Naive thymus-derived CD4-positive, alpha-beta T cell (primary cell): ENCODE results near the gene TMEM163. TPM values are rescaled to one million over a fixed set of nuclear protein-coding genes. Genes with fewer than 3 reads are reported as not detected.

Source experiments
- ATAC-seq: fragments of 150-1000 bp; cut with Tn5 transposase; 2 replicates; pipeline ENCODE4 v1.10.0; 2021; ENCODE audit warnings: mild to moderate bottlenecking, moderate library complexity
- CTCF ChIA-PET: fragments of 350-600 bp; sonication (Branson Sonifier 250); formaldehyde crosslinking; loops from one replicate; lab custom pipeline; 2021; ENCODE audit warnings: antibody characterized with exemption; lab: Charles Lee
- POLR2A ChIA-PET: fragments of 350-600 bp; sonication (Branson Sonifier 250); formaldehyde crosslinking; loops from one replicate; lab custom pipeline; 2021; ENCODE audit warnings: antibody characterized with exemption, inconsistent platforms; lab: Charles Lee
- DNase-seq, 9 donors: peaks; one replicate each; pipeline versions ENCODE4 v3.0.0 to v3.0.0-alpha.2; 2020 to 2022; ENCODE audit warnings: mixed read lengths in 1 of 9
- H3K27ac ChIP-seq: one replicate; pipeline ENCODE4 v1.7.0; 2013; ENCODE audit warnings: mild to moderate bottlenecking, low read depth, low read length, moderate library complexity
- H3K27me3 ChIP-seq, 2 donors: one replicate each; pipeline ENCODE4 v1.7.0; 2013; ENCODE audit warnings: low read length in 2 of 2, mild to moderate bottlenecking in 2 of 2, moderate library complexity in 2 of 2; ENCODE audit not compliant: control insufficient read depth in 2 of 2, insufficient read depth in 2 of 2
- H3K36me3 ChIP-seq, 3 experiments: 1 replicate in 2 of 3; 2 replicates in 1 of 3; pipeline ENCODE4 v1.7.0; 2013; ENCODE audit warnings: low read length in 3 of 3, mild to moderate bottlenecking in 3 of 3, moderate library complexity in 1 of 3; ENCODE audit not compliant: insufficient read depth in 3 of 3, control insufficient read depth in 2 of 3
- H3K4me1 ChIP-seq, 2 donors: one replicate each; pipeline ENCODE4 v1.7.0; 2013; ENCODE audit warnings: low read length in 2 of 2, mild to moderate bottlenecking in 2 of 2, moderate library complexity in 1 of 2; ENCODE audit not compliant: control insufficient read depth in 2 of 2, insufficient read depth in 2 of 2
- H3K4me3 ChIP-seq: 2 replicates; pipeline ENCODE4 v1.7.0; 2013; ENCODE audit warnings: mild to moderate bottlenecking, low read length
- H3K9me3 ChIP-seq, 3 experiments: 1 replicate in 2 of 3; 2 replicates in 1 of 3; pipeline ENCODE4 v1.7.0; 2013; ENCODE audit warnings: low read length in 3 of 3; ENCODE audit not compliant: control insufficient read depth in 2 of 3
- H3K27ac Mint-ChIP-seq, 9 donors: one replicate each; pipeline ENCODE4 v1.8.0; 2020 to 2022; ENCODE audit warnings: mixed read lengths in 9 of 9, mild to moderate bottlenecking in 8 of 9, moderate library complexity in 5 of 9, inconsistent platforms in 2 of 9
- H3K27me3 Mint-ChIP-seq, 5 donors: one replicate each; pipeline ENCODE4 v1.8.0; 2021 to 2022; ENCODE audit warnings: mixed read lengths in 5 of 5, mild to moderate bottlenecking in 1 of 5
- H3K36me3 Mint-ChIP-seq, 5 donors: one replicate each; pipeline ENCODE4 v1.8.0; 2020 to 2022; ENCODE audit warnings: mixed read lengths in 5 of 5, mild to moderate bottlenecking in 3 of 5, inconsistent platforms in 1 of 5
- H3K4me1 Mint-ChIP-seq, 7 donors: one replicate each; pipeline ENCODE4 v1.8.0; 2020 to 2022; ENCODE audit warnings: mixed read lengths in 7 of 7, mild to moderate bottlenecking in 3 of 7, inconsistent platforms in 1 of 7
- H3K4me3 Mint-ChIP-seq, 10 donors: one replicate each; pipeline ENCODE4 v1.8.0; 2020 to 2022; ENCODE audit warnings: mild to moderate bottlenecking in 10 of 10, mixed read lengths in 10 of 10, moderate library complexity in 6 of 10, inconsistent platforms in 2 of 10
- H3K9me3 Mint-ChIP-seq, 11 donors: one replicate each; pipeline ENCODE4 v1.8.0; 2020 to 2022; ENCODE audit warnings: mixed read lengths in 11 of 11, mild to moderate bottlenecking in 4 of 11, inconsistent platforms in 1 of 11, moderate library complexity in 1 of 11
- intact Hi-C, 2 donors: fragments of 100-400 bp; cut with micrococcal nuclease; formaldehyde crosslinking; loops; one replicate each; pipeline ENCODE4 v1.15.1; 2023
- polyA plus RNA-seq, 2 donors: library from polyadenylated mRNA; unstranded; fragments of 300-500 nt; fragmentation: Illumina TruSeq; gene quantifications; one replicate each; pipeline ENCODE4 v1.2.3, GENCODE V29; 2021
- total RNA-seq, 6 experiments: library from RNA in 5 of 6; stranded (reverse) in 5 of 6; gene quantifications; 1 replicate in 5 of 6; 2 replicates in 1 of 6; pipeline ENCODE4 v1.2.3 and lab custom pipeline; 2021 to 2026

Gene TMEM163
- total and polyA plus RNA-seq, 7 experiments from 2014 or later, result 0.13 to 0.71 (median 0.21) TPM; not detected in 2

- Histone ChIP-seq H3K4me1 (peaks cover 54 to 61% of the 10 kb centered on the region in 2 donors), H3K36me3 (no peaks in the 10 kb centered on the region), H3K9me3 (no peaks in the 10 kb centered on the region), H3K27ac (peak overlapping the region; percentile 68), H3K4me3 (peak overlapping the region; percentile 43), H3K27me3 (no peaks in the 10 kb centered on the region)
- ATAC-seq (peak; percentile 86), DNase-seq (peak; percentile 32 to 95 (median 93))
- peaks cover 56 to 82% (median 69%) of the 10 kb centered on the region in 7 donors for H3K4me1 Mint-ChIP-seq
- peak overlapping the region; percentile 62 to 82 (median 70) for H3K4me3 Mint-ChIP-seq
- peaks cover 0 to 37% (median 4%) of the 10 kb centered on the region in 5 donors for H3K27me3 Mint-ChIP-seq
- ChIA-PET POLR2A (interaction anchor here (0.6 to 3.3 kb wide), 4 partner anchors 10 to 248 kb away, joined by 3 to 25 read pairs (median 10); no protein-coding TSS in a partner anchor), CTCF (interaction anchor here (0.5 to 1.5 kb wide), 2 partner anchors 10 to 39 kb away, joined by 3 to 5 read pairs; no protein-coding TSS in a partner anchor)
- H3K9me3 Mint-ChIP-seq, result peaks cover 0 to 6% (median 0%) of the 10 kb centered on the region in 11 donors
- intact Hi-C loops, result loop anchor here (1.0 to 10.0 kb wide), 12 partner anchors 9 to 1206 kb away; partner anchors contain the start of genes CCNT2 (in 2 of the 2), RAB3GAP1 (in 2 of the 2), UBXN4 (in 2 of the 2) and MCM6 (in 1 of the 2)
- H3K27ac Mint-ChIP-seq, result peak overlapping the region; percentile 74 to 96 (median 89)
- H3K36me3 Mint-ChIP-seq, result peaks cover 0 to 2% (median 0%) of the 10 kb centered on the region in 5 donors
These were observed 48.8 kb downstream of the TMEM163 start for GRCh38 chr2:134669731-134670669.

- Histone ChIP-seq H3K36me3 (no peaks in the 10 kb centered on the region), H3K27ac (no peak overlapping the region), H3K9me3 (no peaks in the 10 kb centered on the region), H3K4me3 (peak overlapping the region; percentile 4), H3K27me3 (no peaks in the 10 kb centered on the region), H3K4me1 (peaks cover 54 to 61% of the 10 kb centered on the region in 2 donors)
- peak; percentile 53 to 92 (median 88) for DNase-seq
- H3K4me3 Mint-ChIP-seq, result peak overlapping the region; percentile 62 to 82 (median 68)
- ChIA-PET CTCF (interaction anchor here (0.5 kb wide), 1 partner anchor 38 kb away, joined by 3 read pairs; no protein-coding TSS in a partner anchor), POLR2A (interaction anchor here (0.7 to 3.3 kb wide), 4 partner anchors 8 to 413 kb away, joined by 3 to 25 read pairs (median 8); no protein-coding TSS in a partner anchor)
- intact Hi-C loops, result loop anchor here (1.0 to 5.0 kb wide), 6 partner anchors 9 to 1207 kb away; partner anchors contain the start of genes MCM6 (in 1 of the 2), R3HDM1 (in 1 of the 2), RAB3GAP1 (in 1 of the 2) and ZRANB3 (in 1 of the 2)
- ATAC-seq, result peak; percentile 85
- peaks cover 60 to 87% (median 72%) of the 10 kb centered on the region in 7 donors for H3K4me1 Mint-ChIP-seq
- peaks cover 0 to 2% (median 0%) of the 10 kb centered on the region in 5 donors for H3K36me3 Mint-ChIP-seq
- H3K27me3 Mint-ChIP-seq, result peaks cover 0 to 37% (median 4%) of the 10 kb centered on the region in 5 donors
- peaks cover 0 to 6% (median 0%) of the 10 kb centered on the region in 11 donors for H3K9me3 Mint-ChIP-seq
- peak overlapping the region; percentile 74 to 96 (median 89) for H3K27ac Mint-ChIP-seq
These were observed 50.0 kb downstream of the TMEM163 start for GRCh38 chr2:134668821-134669220.

- peak overlapping the region in 8 of 10 donors; percentile 54 to 81 (median 68) for H3K4me3 Mint-ChIP-seq
- ChIA-PET CTCF (interaction anchor here (1.1 kb wide), 1 partner anchor 9 kb away, joined by 3 read pairs; no protein-coding TSS in a partner anchor), POLR2A (no interaction called here)
- intact Hi-C loops, result loop anchor here in 1 of 2 donors (5.0 kb wide), 1 partner anchor 550 kb away; no protein-coding TSS in a partner anchor
- Histone ChIP-seq H3K4me3 (no peak overlapping the region), H3K27me3 (no peaks in the 10 kb centered on the region), H3K27ac (no peak overlapping the region), H3K4me1 (peaks cover 54 to 58% of the 10 kb centered on the region in 2 donors), H3K9me3 (no peaks in the 10 kb centered on the region), H3K36me3 (no peaks in the 10 kb centered on the region)
- H3K27me3 Mint-ChIP-seq, result peaks cover 0 to 39% (median 4%) of the 10 kb centered on the region in 5 donors
- peak overlapping the region in 3 of 9 donors; percentile 63 to 96 (median 89) for H3K27ac Mint-ChIP-seq
- peaks cover 50 to 78% (median 72%) of the 10 kb centered on the region in 7 donors for H3K4me1 Mint-ChIP-seq
- ATAC-seq (no peak), DNase-seq (no peak)
- peaks cover 0 to 6% (median 0%) of the 10 kb centered on the region in 11 donors for H3K9me3 Mint-ChIP-seq
- peaks cover 0 to 2% (median 0%) of the 10 kb centered on the region in 5 donors for H3K36me3 Mint-ChIP-seq
These were observed 51.3 kb downstream of the TMEM163 start for GRCh38 chr2:134667541-134667940.

GRCh38 chr2:134667081-134667480 is 51.7 kb downstream of the TMEM163 start:
- intact Hi-C loops, result loop anchor here in 1 of 2 donors (5.0 kb wide), 1 partner anchor 550 kb away; no protein-coding TSS in a partner anchor
- Mint-ChIP-seq H3K36me3 (peaks cover 0 to 2% (median 0%) of the 10 kb centered on the region in 5 donors), H3K27me3 (peaks cover 0 to 39% (median 4%) of the 10 kb centered on the region in 5 donors), H3K9me3 (peaks cover 0 to 6% (median 0%) of the 10 kb centered on the region in 11 donors), H3K4me1 (peaks cover 50 to 76% (median 71%) of the 10 kb centered on the region in 7 donors), H3K27ac (peak overlapping the region in 4 of 9 donors; percentile 30 to 63 (median 48)), H3K4me3 (peak overlapping the region in 7 of 10 donors; percentile 18 to 81 (median 23))
- Histone ChIP-seq H3K4me3 (no peak overlapping the region), H3K36me3 (no peaks in the 10 kb centered on the region), H3K27me3 (no peaks in the 10 kb centered on the region), H3K9me3 (no peaks in the 10 kb centered on the region), H3K4me1 (peaks cover 53 to 54% of the 10 kb centered on the region in 2 donors), H3K27ac (no peak overlapping the region)
- POLR2A ChIA-PET, result no interaction called here
- ATAC-seq (no peak), DNase-seq (no peak)
- CTCF ChIA-PET, result interaction anchor here (1.1 kb wide), 1 partner anchor 9 kb away, joined by 3 read pairs; no protein-coding TSS in a partner anchor

DNA sequence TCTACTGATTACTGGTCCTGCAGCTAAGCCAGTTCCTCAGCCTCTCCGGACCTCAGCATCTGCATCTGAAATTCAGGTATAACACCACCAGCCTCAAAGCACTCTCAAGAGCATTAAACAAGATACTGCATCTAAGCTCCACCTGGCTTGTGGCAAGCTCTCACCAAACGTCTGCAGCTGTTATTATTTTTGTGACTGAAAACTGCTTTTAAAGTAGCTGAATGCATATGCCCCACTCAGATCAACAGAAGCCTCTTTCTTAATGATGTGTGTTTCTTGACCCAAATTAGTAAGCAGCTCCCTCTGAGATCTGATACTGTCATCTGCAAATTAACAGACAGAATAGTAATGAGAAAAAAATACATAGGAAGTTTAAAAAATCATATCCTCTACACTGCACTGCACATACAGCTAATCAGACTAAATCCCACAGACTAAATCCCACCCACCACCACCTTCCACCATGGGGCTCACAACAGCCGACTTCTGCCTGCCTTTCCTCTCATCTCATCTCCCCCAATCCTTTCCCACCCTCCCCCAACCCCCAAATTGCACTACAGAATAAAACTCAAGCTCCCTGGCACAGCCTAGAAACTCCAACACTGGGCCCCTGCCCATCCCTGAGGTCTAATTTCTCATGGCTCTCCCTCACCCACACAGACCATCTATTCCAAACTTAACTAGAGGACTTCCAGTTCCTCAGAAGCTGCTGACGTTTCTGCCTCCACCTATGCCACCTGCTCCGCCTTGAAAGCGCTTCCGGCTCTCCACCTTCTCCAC is 52.9 kb downstream of the TMEM163 start:
- H3K27me3 Mint-ChIP-seq, result peaks cover 0 to 45% (median 4%) of the 10 kb centered on the region in 5 donors
- POLR2A ChIA-PET, result no interaction called here
- H3K9me3 Mint-ChIP-seq, result peaks cover 0 to 6% (median 0%) of the 10 kb centered on the region in 11 donors
- H3K27ac ChIP-seq, result no peak overlapping the region
- H3K4me3 Mint-ChIP-seq, result peak overlapping the region in 1 of 10 donors; percentile 38
- CTCF ChIA-PET, result interaction anchor here (0.6 kb wide), 1 partner anchor 8 kb away, joined by 3 read pairs; no protein-coding TSS in a partner anchor
- peaks cover 46 to 70% (median 66%) of the 10 kb centered on the region in 7 donors for H3K4me1 Mint-ChIP-seq
- H3K27ac Mint-ChIP-seq, result peak overlapping the region in 3 of 9 donors; percentile 64 to 69 (median 65)
- H3K36me3 ChIP-seq, result no peaks in the 10 kb centered on the region
- H3K9me3 ChIP-seq, result no peaks in the 10 kb centered on the region
- H3K4me1 ChIP-seq, result peaks cover 42 to 46% of the 10 kb centered on the region in 2 donors
- DNase-seq (no peak), ATAC-seq (no peak)
- H3K4me3 ChIP-seq, result no peak overlapping the region
- H3K27me3 ChIP-seq, result no peaks in the 10 kb centered on the region
- H3K36me3 Mint-ChIP-seq, result peaks cover 0 to 2% (median 0%) of the 10 kb centered on the region in 5 donors
- intact Hi-C loops, result loop anchor here in 1 of 2 donors (5.0 kb wide), 1 partner anchor 549 kb away; no protein-coding TSS in a partner anchor
